Kasumi-1 (cell line): Measurements from ENCODE around the gene CLDN18.
A peak's percentile ranks its signal among the peaks of the same experiment; 100 is the strongest.

ENCODE experiments used
- DNase-seq, 2 experiments: peaks; one replicate each; lab custom pipeline; 2025; lab: John Stamatoyannopoulos, UW

The CLDN18 gene

DNA sequence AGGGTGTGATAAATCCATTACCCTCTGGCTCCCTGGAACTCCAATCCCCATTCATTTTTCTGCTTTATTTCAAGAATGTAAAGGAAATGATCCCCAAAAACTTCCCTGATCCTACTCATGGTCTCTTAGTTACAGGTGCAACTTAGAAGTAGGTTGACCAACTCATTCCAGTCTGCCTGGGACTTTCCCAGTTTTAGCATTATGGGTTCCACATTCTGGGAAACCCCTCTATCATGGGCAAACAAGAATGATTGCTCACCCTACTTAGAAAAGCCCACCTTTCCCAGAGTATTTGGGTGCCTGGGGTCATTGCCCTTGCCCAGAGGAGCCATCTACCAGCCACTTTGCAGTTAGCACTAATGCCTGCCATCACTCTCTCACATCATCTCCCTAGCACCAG is 15.6 kb downstream of the CLDN18 start:
- DNase-seq: no peak

DNA sequence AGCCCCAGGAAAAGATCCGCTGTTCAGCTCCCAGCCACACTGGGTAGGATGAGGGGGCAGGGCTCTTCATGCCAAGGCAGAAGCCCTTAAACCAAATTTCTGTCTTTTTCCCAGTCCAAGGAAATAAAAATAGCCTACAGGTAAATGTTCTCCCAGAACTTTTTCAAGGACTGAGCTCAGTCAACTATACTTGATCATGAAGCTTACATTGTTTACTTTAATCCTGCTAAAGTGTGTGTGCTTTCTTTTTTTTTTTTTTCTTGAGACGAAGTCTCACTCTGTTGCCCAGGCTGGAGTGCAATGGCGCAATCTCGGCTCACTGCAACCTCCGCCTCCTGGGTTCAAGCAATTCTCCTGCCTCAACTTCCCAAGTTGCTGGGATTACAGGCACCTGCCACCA is 17.9 kb downstream of the CLDN18 start:
- no peak for DNase-seq

DNA sequence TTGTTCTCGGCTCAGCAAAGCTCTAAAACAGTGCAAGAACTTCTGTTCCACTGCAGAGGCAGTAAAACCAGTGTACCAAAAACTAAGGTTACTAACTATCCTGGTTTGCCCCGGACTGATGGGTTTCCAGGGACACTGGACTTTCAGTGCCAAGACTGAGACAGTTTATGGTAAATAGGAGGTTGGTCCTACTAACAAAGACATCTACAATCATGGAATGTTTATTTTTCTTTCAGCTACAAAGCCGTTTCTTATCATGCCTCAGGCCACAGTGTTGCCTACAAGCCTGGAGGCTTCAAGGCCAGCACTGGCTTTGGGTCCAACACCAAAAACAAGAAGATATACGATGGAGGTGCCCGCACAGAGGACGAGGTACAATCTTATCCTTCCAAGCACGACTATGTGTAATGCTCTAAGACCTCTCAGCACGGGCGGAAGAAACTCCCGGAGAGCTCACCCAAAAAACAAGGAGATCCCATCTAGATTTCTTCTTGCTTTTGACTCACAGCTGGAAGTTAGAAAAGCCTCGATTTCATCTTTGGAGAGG is 20.8 kb downstream of the CLDN18 start:
- DNase-seq: no peak

DNA sequence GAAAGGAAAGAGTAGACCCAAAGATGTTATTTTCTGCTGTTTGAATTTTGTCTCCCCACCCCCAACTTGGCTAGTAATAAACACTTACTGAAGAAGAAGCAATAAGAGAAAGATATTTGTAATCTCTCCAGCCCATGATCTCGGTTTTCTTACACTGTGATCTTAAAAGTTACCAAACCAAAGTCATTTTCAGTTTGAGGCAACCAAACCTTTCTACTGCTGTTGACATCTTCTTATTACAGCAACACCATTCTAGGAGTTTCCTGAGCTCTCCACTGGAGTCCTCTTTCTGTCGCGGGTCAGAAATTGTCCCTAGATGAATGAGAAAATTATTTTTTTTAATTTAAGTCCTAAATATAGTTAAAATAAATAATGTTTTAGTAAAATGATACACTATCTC is 21.6 kb downstream of the CLDN18 start:
- no peak for DNase-seq

DNA sequence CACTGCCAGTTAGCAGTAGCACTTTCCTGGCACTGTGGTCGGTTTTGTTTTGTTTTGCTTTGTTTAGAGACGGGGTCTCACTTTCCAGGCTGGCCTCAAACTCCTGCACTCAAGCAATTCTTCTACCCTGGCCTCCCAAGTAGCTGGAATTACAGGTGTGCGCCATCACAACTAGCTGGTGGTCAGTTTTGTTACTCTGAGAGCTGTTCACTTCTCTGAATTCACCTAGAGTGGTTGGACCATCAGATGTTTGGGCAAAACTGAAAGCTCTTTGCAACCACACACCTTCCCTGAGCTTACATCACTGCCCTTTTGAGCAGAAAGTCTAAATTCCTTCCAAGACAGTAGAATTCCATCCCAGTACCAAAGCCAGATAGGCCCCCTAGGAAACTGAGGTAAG is 22.6 kb downstream of the CLDN18 start:
- DNase-seq: no peak

DNA sequence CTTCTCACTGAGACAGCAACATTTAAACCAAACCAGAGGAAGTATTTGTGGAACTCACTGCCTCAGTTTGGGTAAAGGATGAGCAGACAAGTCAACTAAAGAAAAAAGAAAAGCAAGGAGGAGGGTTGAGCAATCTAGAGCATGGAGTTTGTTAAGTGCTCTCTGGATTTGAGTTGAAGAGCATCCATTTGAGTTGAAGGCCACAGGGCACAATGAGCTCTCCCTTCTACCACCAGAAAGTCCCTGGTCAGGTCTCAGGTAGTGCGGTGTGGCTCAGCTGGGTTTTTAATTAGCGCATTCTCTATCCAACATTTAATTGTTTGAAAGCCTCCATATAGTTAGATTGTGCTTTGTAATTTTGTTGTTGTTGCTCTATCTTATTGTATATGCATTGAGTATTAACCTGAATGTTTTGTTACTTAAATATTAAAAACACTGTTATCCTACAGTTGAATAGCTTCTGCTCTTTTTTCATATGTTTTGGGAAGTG is 23.3 kb downstream of the CLDN18 start:
- DNase-seq: no peak

DNA sequence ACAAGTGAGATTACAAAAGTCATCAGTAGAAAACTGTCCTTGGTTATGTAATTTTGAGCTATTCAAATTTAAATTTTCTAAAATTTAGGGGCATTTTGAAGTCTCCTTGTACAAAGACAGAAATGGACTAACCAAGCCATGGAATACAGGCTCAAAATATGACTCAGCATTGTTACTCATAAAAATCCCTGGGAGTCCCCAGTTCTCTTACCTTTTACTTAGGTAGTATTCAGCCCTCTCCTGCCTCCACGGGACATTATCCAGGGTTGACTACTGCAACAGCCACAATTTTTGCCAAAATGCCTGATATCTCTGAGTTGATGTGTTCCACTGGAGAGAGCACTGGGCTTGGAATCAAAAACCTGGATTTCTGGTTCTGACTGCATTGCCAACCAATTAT is 25.0 kb downstream of the CLDN18 start:
- DNase-seq: no peak

DNA sequence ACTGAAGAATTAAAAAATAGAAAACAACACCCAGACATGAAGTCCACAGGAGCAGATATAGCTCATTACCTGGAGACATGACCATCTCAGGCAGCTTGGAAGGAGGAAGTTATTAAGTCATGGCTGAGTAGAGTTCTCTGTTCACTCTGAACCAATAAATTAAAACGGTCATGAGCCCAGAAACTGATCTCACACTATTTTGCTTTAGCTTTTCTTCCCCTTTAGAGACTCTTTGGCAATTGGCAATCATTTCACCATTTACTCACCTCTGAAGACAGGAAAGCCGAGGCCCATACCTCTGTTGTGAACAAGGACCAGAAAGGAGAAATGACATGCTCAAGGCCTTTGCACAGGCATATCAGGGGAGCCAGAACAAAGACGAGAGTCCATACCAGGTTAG is 26.6 kb downstream of the CLDN18 start:
- DNase-seq: no peak

DNA sequence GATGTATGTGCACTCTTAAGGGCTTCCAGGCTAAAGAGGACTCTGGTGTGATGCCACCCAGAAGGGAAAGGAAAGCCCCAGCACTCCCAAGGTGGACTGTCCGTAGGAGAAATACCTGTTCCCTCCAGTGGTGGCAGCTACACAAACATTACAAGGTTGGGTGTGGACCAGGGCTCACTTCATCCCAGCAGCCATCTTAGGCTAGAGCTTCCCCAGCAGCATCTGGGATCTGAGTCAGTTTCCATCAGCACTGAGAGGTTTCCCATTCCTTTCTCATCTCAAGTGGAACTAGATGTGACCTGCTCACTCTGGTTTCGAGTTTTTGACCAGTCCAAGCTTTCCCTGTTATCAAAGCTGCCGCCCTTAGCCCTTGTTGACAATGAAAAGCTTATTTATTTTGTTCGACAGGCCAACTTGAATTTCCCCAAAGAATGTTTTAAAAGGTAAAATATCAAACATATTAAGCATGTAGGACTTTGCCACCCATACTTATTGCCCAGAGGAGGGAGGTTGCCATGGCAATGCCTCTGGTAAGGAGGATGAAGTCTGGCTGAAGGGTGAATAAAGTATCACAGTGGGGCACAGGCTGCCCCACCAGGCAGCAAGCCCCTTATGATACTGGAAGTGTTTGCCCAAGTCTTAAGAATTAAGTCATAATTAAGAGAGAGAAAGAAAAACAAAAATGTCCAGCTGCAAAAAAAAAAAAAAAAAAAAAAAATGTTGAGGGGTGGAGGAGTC is 28.9 kb downstream of the CLDN18 start:
- no peak for DNase-seq

DNA sequence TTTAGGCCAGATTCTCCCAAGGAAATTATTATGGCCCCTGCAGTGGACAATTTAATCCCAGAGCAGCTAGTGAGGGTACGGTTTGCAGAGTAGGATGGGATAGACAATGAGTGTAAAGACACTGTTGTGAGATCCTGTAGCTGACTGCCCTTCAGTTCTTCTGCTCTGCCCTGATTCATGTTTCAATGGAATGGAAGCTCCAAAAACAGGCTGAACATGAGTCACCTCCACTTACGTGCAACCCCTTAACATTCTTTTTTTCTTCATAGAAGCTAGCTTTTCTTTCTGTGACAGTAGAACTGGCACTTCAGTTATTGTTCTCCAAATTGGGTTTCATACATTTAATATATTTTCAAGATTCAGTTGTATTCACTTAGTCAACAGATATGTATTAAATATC is 32.1 kb downstream of the CLDN18 start:
- DNase-seq: no peak

DNA sequence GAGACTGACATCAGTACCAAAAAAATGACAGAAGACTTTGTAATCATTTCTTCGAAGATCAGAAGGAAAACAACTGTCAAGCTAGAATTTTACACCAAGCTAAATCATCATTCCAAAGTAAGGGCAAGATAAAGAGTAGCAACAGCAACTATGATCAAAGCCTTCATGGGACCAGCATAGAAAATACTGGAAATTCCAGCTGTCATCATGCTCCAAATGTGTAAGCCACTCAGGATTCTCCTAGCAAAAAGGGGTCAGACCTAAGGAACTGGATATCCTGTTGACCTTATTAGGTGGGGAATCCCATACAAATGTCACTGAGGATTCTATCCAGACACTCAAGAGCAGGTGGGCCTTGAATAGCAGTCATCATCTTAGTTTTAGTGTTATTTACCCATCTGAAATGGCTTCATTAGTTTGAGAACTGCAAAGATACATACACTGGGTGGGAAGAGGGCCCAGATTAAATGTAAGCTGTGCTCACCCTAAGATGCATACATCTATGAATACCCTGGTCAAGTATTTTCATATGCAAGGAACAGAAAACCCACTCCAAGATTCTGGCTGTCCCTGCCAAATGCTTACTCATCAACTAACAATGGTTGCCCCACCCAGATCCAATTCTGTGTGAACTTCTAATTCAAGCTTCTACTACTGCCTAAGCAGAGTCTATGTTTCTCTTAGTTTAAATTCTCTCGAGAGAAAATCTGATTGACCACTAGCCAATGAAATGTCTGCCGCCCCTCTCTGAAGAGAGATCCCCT is 33.5 kb downstream of the CLDN18 start:
- no peak for DNase-seq

DNA sequence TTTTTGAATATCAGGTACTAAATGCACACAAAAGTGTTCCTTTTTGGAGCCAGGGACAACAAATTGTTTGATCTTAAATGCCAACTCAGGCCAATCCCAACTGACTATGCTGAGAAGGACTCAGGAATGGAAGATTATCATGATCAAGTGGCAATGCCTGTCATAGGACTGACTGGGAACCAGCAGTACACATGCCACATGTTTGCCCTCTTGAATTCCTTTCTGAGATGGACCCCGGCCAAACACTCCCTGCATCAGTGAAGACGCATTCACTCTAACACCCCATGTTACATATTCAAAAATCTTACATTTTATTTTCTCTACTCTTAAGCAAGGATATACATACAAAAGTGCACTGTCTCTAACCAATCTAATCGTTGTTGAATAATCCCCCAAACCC is 36.1 kb downstream of the CLDN18 start:
- DNase-seq: no peak

DNA sequence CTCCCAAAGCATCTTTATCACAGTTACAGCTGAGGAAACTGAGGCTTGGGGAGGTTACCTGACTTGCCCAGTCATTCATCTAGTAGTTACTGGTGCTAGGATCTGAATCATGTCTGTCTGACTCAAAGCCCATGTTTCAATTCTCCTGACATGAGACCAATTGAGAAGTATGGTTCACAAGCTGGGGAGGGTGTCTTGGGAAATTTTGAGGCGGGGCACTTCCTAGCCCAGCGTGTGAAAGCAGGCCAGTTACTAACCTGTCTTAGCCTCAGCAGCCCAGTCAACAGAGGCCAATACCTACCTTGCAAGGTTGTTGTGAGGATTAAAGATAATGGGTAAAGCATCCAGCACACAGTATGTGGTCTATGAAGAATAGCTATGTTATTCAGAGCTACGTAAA is 37.0 kb downstream of the CLDN18 start:
- DNase-seq: no peak

DNA sequence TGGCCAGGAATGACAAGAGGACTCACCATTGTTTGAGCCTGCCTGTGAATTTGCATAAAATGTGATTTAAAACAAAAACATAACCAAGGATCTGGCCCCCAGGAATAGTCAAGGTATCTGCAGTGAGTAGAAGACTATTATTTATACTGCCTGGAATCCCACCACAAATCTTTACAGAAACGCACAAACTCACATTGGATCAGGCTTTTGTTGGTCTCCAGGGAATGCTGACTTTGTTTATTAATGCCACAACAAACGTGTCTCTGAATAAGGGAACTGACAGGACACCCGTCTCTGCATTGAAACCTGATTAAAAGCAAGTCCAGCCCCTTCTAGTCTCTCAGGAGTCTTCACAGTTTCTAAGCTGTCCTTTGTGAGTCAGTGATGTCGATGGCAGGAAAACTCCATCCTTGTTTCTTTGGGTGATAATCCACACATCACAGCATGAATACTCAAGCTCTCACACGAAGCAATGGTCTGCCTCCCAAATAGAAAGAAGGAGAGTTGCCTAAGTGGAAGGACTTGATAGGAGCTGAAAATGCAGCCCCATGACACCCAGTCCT is 37.7 kb downstream of the CLDN18 start:
- DNase-seq: no peak

DNA sequence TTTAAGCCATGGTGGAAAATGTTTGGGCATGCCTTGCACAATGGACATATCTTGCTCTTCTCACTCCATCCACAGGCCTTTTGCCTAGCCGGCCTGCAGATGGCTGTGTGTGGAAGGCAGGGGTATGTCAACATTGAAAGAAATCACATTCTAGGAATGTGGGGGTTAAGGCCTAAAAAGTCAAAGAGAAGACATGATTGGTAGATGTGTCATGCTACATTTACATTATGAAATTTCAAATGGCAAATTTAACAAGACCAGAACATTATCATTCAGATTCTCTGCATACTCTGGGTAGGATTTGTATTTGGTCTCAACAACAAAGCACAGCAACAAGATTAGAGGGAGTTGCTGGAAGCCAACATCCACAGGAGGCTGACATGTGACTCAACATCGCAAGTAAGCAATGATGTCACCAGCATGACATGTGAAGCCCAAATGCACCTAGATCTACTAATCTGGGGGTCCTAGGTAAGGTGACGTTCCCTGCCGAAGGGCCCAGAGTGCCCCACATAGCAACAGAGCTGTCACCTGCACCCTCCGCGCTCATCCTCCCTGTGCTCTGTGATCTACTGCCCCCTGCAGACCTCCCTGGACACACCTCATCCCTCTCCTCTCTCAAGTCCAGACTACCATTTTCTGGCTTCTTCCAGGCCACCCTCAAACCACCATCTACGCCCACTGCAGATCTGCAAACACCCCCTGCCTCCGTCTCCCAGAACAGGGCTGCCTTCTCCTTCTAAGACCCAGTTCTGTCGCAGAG is 39.4 kb downstream of the CLDN18 start:
- DNase-seq: no peak

DNA sequence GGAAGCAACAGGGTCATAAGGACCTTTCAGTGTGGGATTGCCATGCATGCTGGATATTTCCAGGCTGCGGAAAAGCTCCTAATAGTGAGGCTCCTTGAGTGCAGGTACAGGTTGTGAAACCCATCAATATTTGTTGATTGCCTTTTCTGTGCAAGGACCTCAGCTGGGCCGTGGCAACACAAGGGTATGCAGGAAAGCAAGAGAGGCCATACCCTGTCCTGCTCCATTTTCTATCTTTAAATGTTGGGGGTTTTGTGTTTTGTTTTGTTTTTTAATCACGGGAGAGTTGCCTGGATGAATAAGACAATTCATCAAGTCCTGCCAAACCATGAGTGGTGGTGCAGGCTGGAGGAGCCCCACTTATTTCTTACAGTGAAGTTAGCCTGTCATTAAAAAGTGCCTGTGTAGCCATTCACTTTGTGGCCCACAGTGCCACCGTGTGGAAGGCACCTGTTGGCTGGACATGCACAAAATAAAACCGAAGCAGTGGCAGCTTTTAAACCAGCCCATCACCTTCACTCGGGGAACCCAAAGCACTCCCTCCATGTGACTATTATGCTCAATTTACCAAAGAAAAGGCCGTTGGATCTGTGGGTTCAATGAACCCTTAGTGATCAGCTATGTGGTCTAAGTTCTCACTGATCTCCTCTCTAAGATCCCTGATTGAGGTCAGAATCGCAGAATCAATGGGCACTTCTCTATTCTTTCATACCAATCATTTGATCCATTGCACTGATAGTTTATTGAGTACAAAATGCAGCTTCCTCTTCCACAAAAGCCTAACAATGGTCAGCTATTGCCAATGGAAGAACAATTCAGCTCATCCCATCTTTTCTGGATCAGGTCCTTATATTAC is 42.2 kb downstream of the CLDN18 start:
- DNase-seq: peak; percentile 20 to 31

DNA sequence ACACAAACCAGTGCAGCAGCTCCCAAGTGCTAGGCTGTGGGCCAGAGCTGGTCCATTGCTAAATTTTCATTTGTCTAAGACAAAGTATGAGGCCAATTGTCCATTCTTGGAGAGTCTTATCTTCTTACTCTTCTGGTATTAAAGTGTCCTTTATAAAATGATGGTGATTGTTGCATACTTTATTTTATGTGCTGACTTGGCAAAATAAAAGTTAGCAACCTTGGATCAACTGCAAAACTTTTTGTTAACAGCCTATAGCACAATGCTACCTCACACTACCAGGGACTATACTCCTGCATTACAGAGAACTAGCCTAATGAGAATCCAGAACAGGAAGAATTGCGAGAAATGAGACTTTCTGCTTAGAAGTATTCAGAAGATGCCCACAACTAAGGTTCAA is 44.1 kb downstream of the CLDN18 start:
- DNase-seq: no peak

DNA sequence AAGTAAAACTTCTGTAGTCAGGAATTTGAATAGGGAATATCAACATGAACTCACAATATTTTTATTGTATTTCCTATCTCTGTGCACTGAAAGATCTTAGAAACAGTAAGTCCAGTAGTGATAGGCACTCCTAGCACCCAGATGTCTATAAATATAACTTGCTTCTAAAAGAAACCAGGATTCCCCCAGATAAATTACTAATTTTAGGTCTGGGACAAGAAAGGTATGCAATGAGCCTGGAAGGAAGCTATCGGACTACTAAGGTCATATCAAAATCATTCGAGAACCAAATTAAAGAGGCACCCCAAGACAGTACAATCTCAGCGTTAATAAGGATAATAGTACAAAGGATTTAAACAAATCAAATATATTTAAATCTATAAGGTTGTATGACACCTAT is 47.4 kb downstream of the CLDN18 start:
- DNase-seq: no peak

DNA sequence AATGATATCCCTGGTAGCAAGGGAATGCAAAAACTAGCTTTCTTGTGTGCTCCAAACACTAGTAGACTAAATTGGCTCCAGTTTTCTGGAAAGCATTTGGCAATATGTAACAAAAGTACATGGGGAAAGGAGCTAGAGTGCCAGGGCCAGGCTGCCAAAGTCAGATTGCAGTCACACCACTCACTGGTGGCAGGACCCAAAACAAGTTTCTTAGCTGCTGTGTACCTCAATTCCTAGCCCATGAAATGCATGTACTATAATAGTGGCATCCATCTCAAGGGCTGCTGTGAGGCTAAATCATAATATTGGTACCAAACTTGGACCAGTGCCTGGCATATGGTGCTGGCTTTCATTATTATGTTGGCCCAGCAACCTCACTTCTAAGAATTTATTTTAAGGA is 49.3 kb downstream of the CLDN18 start:
- DNase-seq: no peak

DNA sequence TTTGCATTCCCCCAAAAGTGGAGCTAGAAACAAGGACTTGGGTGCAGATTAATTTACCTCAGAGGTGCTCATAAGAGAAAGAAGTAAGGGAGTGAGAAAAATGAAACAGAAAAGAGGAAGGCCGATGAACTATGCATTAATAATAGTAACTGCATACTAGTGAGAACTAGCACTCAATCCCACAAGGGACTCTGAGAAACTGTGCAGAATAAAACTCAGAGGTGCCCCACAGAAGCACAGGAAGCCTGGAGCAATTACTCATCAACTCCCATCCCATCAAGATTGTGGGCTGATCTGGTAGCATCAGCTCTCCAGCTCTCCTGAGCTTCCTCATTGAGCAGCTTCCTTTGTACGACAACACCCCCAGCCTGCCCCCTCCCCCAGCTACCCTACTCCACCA is 50.8 kb downstream of the CLDN18 start:
- DNase-seq: peak; percentile 92 to 95

DNA sequence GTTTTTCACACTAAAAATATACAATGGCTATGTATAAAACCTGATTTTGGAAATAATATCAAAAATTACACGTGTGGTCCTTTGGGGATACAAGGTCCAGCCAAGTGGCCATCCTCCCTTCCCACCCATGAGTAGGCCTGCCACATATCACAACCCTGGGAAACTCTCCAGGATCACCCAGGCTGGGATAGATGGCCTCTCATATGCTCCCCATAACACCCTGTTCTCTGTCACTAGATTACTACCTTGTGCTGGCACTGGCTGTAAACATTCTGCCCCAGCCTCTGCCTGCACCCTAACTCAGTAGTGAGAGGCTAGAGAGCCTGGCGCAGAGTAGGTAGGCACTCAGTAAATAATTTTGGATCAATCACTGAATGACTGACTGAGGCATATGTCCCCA is 52.1 kb downstream of the CLDN18 start:
- DNase-seq: no peak
